Stimulated activated CD8-positive, alpha-beta memory T cell treated with anti-CD3 and anti-CD28 coated beads, Interleukin-4, amount 100 ng/mL, for 48 hours (primary cell): ENCODE measurements around the gene EIF4G3.
"Not testable (repeated sequence)": the region's sequence is repeated elsewhere in the genome, so short reads cannot be mapped to it uniquely, and the experiment has no call there.

Experiments used
- DNase-seq: peaks from one replicate; pipeline ENCODE4 v3.0.0-alpha.2; 2020

The EIF4G3 gene

GRCh38 chr1:20854529-20854928 lies 322.2 kb downstream of the EIF4G3 start:
- no peak for DNase-seq

- not testable (repeated sequence) for DNase-seq
Measured at GRCh38 chr1:20851791-20852190, 324.9 kb downstream of the EIF4G3 start.

GRCh38 chr1:20850021-20850420 lies 326.7 kb downstream of the EIF4G3 start:
- no peak for DNase-seq

DNA sequence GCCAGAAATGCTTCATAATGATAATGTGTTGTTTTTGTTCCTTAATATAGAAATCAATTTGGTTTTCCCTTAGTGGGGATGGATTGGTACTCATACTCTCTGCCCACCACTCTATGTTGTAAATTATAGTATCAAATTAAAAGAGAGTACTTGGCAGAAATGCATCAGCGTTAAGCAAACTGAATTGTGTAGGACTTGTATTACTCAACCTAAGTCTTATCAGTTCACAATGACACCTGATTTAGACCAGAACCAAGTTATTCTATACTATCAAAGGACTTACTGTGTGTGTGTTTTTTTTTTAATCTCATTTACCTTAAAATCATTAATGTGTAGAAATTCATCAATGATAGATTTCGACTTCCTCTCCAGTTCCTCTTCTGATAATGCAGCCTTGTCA lies 327.6 kb downstream of the EIF4G3 start:
- no peak for DNase-seq

DNA sequence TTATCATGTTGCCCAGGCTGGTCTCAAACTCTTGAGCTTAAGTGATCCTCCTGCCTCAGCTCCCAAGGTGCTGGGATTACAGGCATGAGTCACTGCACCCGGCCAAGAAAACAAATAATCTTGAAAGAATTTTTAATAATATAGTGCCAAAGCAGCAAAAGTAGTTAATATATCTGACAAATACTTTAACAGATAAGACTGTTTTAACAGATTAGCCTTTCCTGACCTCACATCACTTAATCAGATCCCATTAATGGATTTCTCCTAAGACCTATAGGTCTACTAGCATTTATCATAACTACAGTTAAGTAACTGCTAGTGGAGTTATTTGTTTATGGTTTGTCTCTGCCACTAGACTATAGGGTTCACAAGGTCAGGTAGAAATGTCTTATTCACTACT lies 328.5 kb downstream of the EIF4G3 start:
- no peak for DNase-seq

- DNase-seq, result no peak
Measured at GRCh38 chr1:20847611-20848080, 329.1 kb downstream of the EIF4G3 start.

DNA sequence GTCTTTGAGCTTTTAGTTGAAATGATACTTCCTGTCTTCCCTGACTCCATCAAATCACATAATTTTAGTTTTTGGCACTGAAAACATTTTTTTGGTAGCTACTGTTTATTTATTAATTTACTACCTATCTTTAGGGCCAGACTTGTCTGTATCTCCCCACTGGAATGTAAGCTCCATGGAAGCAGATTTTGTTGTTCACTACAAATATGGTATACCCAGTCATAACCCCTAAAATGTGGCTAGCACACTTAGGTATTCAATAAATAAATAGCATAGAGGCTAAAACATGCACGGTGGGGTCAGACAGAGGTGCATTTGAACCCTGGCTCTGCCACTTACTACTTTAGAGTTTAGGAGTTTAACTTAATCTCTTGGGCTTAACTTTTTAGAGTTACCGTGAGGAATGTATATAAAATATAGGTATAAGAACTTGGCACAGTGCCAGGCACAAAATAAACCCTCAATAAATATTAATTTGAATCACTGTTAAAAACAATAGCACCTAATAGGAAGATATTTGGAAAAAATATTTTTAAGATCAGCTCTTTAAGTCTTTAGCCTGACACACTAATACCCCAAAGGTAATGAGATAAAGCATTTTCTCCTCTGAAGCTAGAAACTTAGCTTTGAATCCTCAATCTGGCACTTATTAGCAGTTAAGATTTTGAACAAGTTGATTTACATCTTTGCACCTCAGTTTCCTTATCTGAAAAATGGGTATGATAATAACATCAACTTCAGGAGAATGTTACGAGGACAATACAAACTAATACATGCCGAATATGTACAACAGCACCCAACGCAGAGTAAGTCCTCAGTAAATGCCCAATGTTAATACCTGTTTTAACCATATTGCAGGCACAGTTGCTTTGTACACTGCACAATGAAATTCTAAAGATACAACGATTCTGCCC lies 330.0 kb downstream of the EIF4G3 start:
- DNase-seq, result no peak

DNA sequence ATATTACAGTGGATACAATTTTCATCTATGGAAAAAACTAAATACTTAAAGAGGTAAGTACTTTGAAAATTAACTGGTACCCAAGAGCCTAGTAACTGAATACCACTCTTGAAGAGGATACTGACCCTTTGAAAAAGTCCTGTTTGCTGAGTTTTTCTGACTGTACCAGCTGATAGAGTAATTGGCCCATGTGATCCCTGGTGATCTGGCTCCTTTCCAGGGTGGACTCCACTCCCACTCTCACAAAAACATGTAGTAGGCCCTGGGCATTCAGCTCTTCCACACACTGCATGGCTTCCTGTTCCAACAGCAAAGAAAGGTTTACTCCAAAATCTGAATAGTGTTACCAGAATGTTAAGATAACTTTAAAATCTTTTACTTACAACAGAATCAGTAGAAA lies 336.0 kb downstream of the EIF4G3 start:
- no peak for DNase-seq

GRCh38 chr1:20837554-20838192 lies 339.0 kb downstream of the EIF4G3 start:
- no peak for DNase-seq

DNA sequence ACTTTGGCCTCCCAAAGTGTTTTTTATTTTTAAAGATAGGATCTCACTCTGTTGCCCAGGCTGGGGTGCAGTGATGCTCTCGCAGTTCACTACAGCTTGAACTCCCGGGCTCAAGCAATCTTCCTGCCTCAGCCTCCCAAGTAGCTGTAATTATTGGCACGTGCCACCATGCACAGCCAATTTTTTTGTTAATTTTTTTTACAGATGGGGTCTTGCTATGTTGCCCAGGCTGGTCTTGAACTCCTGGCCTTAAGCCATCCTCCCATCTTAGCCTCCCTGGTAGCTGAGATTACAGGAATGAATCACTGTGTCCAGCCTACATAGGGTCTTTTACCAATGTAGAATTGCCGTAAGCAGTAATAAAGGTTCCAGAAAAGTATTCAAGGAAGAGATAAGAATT lies 340.5 kb downstream of the EIF4G3 start:
- DNase-seq, result no peak

DNA sequence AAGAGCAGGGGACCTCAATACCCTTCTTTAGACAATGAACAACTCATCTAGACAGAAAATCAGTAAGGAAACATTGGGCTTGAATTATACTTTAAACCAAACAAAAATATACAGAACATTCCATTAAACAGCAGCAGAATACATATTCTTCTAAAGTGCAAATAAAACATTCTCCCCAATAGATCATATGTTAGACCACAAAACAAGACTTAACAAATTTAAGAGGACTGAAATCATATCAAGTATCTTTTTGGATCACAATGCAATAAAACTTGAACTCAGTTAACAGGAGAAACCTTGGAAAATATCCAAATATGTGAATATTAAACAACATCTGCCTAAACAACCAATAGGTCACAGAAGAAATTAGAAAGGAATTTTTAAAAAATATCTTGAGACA lies 341.9 kb downstream of the EIF4G3 start:
- DNase-seq, result no peak

DNA sequence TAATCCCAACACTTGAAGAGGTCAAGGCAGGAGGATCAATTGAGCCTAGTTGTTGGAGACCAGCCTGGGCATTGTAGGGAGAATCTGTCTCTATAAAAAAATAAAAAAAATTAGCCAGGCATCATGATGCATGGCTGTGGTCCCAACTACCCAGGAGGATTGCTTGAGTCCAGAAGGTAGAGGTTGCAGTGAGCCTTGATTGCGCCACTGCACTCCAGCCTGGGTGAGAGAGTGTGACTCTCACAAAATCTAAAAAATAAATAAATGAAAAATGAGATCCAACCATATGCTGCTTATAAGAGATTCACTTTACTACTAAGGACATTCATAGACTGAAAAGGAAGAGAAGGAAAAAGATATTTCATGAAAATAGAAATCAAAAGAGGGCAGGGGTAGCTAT lies 342.5 kb downstream of the EIF4G3 start:
- DNase-seq, result no peak

- no peak for DNase-seq
Measured at GRCh38 chr1:20830378-20830777, 346.3 kb downstream of the EIF4G3 start.

DNA sequence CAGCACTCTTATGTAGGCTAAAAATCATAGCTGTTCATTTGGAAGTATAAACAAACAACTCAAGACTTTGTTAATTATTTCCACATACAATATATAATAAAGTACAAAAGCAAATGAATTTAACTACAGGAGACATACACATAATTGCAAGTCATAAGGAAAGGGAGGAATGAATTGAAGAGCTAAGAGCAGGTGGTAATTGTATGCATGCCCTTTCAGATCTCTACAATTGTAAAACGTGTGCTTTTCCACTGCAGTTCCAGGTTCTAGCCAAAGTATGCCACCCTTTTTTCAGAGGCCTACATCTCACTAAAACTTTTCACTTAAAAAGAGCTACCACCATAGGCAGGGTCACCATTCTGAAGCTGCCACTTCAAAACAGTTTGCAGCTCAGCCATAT lies 346.8 kb downstream of the EIF4G3 start:
- DNase-seq, result no peak

- no peak for DNase-seq
Measured at GRCh38 chr1:20829531-20829930, 347.2 kb downstream of the EIF4G3 start.

- DNase-seq, result no peak
Measured at GRCh38 chr1:20823845-20824244, 352.9 kb downstream of the EIF4G3 start.

GRCh38 chr1:20821466-20821865 lies 355.2 kb downstream of the EIF4G3 start:
- DNase-seq, result no peak

- no peak for DNase-seq
Measured at GRCh38 chr1:20819818-20820217, 356.9 kb downstream of the EIF4G3 start.

DNA sequence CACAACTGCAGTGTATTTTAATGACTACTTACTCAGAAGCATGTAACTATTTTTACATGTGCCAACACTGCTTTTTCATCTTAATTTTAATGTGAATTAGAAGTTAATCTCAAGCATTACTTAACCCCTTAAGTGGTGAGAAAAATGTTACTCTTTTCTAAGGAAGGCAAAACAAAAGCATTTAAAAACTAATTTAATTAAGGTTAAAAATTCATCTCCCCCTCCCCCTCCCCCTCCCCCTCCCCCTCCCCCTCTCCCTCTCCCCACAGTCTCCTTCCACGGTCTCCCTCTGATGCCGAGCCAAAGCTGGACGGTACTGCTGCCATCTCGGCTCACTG lies 362.2 kb downstream of the EIF4G3 start:
- DNase-seq, result no peak

DNA sequence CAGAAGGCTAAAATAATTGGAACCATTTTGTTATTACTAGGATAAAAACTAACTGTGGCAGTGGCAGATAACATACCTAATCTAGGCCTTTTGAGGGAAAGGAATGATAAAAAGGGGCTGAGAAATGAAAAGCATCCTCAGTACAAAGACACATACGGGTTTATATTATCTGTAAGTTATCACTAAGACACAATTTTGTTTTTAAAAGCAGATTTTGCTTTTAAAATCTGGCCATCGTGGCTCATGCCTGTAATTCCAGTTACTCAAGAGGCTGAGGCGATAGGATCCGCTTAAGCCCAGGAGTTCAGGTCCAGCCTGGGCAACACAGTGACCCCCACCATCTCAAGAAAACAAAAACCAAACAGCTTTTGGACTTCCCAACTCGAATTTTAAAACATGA lies 364.8 kb downstream of the EIF4G3 start:
- DNase-seq, result no peak

GRCh38 chr1:20793236-20793635 lies 383.5 kb downstream of the EIF4G3 start:
- no peak for DNase-seq

DNA sequence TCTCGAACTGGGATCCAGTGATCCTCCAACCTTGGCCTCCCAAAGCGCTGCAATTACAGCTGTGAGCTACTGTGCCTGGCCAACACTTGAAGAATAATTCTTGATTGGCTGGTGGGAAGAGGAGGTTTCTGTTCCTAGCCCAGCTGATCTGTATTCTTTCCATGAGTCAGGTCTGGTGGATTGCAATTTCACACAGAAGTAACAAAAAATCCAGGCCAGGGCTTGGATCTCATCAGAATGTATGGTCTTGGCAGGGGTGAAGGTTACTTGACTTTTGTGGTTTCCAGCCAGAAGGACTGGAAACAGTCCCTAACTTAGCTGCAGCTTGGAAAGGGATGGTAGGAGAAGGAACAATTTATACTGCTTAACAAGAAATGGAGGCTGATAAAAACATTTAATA lies 384.5 kb downstream of the EIF4G3 start:
- no peak for DNase-seq

- no peak for DNase-seq
Measured at GRCh38 chr1:20790785-20791184, 385.9 kb downstream of the EIF4G3 start.

DNA sequence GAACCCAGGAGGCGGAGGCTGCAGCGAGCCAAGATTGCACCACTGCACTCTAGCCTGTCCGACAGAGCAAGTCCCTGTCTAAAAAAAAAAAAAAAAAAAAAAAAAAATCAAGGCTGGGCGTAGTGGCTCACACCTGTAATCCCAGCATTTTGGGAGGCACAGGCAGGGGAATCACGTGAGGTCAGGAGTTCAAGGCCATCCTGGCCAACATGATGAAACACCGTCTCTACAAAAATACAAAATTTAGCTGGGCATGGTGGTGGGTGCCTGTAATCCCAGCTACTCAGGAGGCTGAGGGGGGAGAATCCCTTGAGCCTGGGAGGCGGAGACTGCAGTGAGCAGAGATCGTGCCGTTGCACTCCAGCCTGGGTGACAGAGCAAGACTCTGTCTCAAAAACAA lies 387.1 kb downstream of the EIF4G3 start:
- DNase-seq, result not testable (repeated sequence)
